LoVo (cell line): ENCODE data around the gene MGME1.
"Not testable (repeated sequence)": the region's sequence is repeated elsewhere in the genome, so short reads cannot be mapped to it uniquely, and the experiment has no call there.

Experiments
- DNase-seq: peaks from one replicate; pipeline ENCODE4 v3.0.0-alpha.2; 2016; ENCODE audit warnings: low spot score

The MGME1 gene

GRCh38 chr20:18020931-18021330 is 52.1 kb downstream of the MGME1 start:
- no peak for DNase-seq

- no peak for DNase-seq
Measured at GRCh38 chr20:18024606-18025127, 55.8 kb downstream of the MGME1 start.

GRCh38 chr20:18027011-18027410 is 58.2 kb downstream of the MGME1 start:
- not testable (repeated sequence) for DNase-seq

- no peak for DNase-seq
Measured at GRCh38 chr20:18030020-18030419, 61.2 kb downstream of the MGME1 start.

- DNase-seq: no peak
Measured at GRCh38 chr20:18031050-18031449, 62.2 kb downstream of the MGME1 start.

GRCh38 chr20:18031888-18032509 is 63.2 kb downstream of the MGME1 start:
- DNase-seq: no peak

GRCh38 chr20:18032977-18033892 is 64.4 kb downstream of the MGME1 start:
- no peak for DNase-seq

- no peak for DNase-seq
Measured at GRCh38 chr20:18034039-18034438, 65.2 kb downstream of the MGME1 start.

GRCh38 chr20:18039063-18039462 is 70.2 kb downstream of the MGME1 start:
- DNase-seq: no peak
